GM18861 (cell line): Measurements from ENCODE around the gene TNFSF15.
"Not testable (repeated sequence)": the region's sequence is repeated elsewhere in the genome, so short reads cannot be mapped to it uniquely, and the experiment has no call there.

Source experiments
- ATAC-seq: cut with Tn5 transposase; IDR thresholded peaks from one replicate; pipeline ENCODE4 v1.9.1; 2021; ENCODE audit not compliant: unreplicated experiment

The TNFSF15 gene

DNA sequence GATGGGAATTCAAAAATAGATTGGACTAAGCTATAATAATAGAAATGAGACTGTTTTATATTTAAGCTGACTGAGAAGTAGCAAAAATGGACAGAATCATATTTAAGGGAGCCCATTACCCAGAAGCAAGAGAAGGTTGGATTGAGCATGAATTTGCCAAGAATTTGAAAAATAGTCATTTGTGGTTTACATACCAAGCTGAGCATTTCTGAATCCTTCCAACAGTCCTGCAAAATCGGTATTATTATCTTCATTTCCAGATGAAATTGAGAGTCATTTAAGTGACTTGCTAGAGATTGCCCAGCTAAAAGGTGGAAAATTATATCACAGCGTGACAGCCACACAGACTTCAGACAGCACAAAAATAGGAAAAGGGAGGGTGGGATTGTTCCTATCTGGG, 48.4 kb downstream of the TNFSF15 start:
- ATAC-seq = no peak

DNA sequence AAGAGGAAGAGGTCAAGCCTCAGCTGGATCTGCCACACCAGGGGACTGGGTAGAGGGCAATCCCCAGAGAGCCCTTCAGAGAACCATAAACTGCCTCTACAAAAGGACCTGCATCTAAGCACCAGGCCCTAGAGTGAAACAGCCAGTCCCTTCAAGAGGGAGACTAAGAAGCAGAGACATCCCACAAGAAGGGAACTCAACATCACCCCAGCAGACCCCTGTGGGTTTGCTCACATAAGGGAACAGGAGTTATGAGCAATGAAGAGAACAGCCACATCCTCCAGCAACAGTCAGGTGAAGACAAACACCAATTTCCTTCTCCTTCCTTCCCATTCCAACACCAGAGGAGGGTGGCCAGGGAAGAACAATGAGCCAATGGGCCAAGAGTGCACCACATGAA, 48.9 kb downstream of the TNFSF15 start:
- no peak for ATAC-seq

DNA sequence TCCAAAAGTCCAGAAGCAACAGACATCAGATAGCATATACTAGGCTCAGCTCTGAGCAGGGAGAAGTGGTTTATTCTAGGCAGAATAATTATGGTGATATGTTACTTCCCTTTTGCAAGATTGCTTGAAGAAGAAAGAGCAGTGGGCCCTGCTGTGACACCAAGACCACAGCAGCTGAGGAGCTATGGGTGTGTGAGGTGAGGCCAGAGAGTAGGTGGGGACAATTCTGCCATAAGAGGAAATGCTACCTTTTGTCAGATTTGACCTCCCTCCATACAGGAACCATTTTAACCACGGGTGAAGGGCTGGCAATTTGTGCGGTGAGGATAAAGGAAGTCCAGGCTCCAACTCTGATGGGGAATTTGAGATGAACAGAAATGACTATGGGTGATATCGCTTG, 51.3 kb downstream of the TNFSF15 start:
- ATAC-seq = no peak

DNA sequence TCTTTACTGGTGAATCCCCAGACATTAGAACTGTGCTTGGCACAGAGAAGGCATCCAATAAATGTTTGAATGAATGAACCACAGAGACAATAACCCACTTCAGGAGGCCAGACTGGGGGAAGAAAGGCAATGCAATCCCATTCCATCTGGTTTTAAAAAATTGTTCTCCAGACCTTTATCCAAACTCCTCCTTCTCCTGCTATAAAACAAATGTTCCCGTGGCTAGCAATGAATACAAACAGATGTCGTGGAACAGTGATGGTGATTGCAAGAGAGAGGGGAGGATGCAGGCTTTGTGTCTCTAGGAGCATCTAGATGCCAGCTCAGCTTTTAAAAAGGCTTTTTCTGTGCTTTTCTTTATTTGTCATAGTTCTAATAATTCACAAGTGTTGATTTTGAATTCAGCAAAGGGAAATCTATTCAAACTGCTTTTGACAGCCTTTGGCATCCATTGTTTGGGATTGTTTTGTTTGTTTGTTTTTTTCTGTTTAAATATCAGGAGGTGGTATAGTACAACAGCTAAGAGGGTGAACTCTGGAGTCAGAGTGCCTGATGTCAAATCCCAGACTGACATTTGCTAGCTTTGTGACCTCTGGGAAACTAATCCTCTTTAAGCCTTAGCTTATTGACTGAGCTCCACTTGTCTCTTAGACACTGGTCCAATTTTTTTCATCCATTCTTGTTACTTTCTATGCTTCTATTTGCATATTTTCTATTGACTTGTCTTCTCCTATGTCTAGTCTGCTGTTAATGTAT, 59.1 kb downstream of the TNFSF15 start:
- no peak for ATAC-seq

DNA sequence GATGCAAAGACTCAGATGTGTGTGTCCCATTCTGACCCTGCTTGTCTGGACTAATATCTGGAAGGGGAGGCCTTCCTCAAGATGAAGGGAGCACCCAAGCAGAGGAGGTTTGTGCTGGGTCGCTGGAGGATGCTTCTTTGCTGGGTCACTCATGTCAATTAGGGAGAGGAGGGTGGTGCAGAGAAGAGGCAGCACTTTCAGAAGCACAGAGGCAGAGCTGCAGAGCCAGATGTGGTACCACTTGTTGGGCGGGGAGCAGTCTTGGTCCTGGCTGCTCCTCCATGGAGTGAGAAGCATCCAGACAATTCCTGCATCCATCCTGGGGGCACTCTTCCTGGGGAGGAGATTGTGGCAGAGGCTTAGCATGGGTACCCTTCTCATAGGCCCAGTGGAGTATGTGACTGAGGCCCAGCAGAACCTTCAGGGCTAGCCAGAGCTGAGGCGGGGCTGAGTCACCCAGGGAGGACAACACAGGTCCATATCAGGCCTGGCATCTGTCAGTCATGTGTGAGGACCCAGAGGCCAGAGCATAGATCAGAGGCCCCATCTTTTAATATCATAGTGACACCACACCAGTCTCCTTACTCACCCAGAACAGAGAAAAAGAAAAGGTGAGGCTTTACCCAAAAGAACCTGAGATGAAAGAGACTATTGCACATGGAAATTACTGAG, 59.8 kb downstream of the TNFSF15 start:
- no peak for ATAC-seq

DNA sequence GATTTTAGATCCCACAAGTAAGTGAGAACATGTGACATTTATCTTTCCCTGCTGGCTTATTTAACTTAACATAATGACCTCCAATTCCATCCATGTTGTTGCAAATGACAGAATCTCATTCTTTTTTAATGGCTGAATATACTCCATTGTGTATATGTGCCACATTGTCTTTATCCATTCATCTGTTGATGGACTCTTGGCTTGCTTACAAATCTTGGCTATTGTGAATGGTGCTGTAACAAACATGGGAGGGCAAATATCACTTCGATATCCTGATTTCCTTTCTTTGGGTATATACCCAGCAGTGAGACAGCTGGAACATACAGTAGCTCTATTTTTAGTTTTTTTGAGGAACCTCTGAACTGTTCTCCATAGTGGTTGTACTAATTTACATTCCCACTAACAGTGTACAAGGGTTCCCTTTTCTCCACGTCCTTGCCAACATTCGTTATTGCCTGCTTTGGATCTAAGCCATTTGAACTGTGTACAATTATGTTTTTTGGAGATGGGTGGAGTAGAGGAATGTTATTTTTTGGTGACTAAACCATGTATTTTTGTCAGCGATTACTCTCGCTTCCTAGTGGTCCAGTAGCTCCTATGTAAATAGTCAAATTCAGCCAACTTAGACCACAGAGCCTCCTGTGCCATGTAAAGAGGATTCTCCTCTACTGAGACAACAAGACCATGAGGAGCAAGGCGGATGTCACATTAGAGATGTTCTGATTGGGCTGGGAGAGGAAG, 60.6 kb downstream of the TNFSF15 start:
- ATAC-seq = no peak

DNA sequence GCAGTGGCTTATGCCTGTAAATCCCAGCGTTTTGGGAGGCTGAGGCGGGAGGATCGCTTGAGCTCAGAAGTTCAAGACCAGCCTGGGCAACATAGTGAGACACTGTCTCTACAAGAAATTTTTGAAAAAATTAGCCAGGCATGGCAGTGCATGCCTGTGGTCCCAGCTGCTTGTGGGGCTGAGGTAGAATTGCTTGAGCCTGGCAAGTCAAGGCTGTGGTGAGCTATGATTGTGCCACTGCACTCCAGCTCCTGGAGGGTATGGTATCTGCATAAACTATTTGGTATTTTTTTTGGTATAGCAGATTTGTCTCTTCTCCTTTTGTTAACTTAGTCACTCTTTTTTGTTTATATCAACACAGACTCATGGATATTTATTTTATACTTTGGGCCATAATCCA, 62.4 kb downstream of the TNFSF15 start:
- ATAC-seq = no peak

DNA sequence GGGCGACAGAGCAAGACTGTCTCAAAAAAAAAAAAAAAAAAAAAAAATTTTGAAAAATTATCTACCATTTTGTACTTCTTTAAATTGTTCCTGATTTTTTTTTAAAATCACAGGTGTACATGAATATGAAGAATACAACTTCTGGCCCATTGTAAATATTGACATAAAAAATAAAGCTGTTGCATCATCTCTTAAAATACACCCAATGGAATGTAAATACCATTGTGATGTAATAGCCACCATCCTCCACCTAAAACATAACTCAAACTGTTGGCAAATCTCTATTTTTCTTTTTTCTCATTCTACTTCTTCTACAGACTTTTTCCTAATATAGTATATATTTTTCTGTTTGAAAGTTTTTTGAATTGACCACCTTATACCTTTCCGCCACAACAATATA, 62.9 kb downstream of the TNFSF15 start:
- ATAC-seq = no peak

DNA sequence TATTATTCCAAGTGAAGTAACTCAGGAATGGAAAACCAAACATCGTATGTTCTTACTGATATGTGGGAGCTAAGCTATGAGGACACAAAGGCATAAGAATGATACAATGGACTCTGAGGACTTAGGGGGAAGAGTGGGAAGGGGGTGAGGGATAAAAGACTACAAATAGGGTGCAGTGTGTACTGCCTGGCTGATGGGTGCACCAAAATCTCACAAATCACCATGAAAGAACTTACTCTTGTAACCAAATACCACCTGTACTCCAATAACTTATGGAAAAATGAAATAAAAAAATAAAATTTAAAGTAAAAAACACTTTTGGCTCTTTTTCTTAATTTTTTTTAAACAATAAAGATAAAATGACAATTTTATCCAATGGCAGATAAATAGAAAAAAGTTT, 64.3 kb downstream of the TNFSF15 start:
- ATAC-seq = not testable (repeated sequence)

DNA sequence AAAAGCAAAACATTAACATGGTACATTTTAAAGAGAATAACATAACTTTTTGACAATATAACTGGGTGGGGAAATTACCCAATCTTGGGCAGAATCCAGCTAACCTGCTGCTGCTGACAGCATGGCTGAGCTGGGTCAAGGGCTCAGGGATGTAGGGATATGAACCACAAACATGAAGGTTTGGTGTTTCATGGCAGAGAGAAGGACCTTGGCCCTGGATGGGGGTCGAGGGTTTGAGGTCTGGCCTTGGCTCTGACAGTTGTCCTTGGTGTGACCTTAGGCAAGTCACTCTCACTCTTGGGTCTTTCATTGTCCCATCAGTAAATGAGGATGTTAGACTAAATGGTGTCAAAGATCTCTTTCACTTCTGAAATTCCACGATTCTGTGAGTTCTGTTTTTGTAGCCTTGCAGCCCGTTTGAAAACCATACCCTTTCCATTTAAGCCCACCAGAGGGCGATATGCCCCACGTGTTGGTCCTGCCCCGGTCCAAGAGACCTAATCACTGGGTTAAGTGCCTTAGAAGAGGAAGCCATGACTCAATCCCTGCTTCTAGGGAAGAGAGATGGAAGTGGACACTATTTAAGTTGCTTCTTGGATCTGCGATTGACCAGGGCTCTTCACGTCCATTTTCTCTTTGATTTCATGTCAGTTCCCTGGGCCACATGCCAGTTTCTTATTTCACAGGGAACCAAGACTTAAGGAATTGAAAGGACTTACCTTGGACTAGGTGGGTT, 67.1 kb downstream of the TNFSF15 start:
- ATAC-seq = no peak

DNA sequence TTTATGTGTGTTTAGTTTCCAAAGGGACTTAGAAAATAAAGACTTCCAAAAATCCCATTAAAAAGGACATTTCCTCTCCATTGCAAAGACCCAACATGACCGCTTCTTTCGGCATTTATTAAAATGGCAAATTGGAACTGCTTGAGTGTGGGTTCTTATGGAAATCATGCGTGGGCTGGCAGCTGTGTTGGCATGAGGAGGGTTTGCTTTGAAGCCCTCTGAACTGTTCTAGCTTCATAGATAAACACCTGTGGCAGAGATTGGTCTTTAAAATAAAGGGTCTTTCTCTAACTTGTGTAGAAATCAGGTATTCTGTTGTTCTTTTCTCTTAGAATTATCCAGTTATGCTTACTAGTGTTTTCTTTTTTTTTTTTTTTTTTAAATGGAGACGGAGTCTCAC, 68.0 kb downstream of the TNFSF15 start:
- no peak for ATAC-seq

DNA sequence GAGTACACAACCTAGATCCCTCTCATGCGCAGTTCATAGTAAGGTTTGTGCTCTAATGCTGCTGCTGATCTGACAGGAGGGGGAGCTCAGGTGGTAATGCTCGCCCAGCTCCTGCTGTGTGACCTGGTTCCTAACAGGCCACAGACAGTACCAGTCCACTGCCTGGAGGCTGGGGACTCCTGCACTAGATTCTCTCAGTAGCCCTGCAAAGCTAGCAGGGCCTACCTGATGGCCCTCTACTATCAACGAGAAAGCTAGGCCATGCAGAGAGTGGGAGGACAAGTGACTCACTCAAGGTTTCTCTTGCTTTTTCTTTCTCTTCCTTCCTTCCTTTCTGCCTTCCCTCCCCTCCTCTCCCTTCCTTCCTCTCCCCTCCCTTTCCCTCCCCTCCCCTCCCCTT, 68.7 kb downstream of the TNFSF15 start:
- no peak for ATAC-seq

DNA sequence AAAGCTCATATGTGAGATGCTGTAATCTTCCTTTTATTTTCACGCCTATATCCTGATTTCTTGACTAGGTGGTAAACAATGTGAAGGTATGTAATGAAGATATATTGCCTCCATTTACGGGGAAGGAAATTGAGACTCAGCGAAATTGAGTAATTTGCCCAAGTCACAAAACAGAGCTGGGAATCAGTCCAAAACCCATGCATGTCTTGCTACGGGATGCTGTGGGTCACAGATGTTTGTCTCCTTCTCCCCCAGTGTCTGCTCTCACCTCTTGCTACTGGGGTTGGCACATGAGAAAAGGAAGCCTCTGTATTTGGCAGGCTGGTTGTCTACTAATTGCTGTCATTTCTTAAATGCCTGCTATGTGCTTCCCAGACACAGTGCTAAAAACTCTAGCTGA, 70.1 kb downstream of the TNFSF15 start:
- no peak for ATAC-seq

DNA sequence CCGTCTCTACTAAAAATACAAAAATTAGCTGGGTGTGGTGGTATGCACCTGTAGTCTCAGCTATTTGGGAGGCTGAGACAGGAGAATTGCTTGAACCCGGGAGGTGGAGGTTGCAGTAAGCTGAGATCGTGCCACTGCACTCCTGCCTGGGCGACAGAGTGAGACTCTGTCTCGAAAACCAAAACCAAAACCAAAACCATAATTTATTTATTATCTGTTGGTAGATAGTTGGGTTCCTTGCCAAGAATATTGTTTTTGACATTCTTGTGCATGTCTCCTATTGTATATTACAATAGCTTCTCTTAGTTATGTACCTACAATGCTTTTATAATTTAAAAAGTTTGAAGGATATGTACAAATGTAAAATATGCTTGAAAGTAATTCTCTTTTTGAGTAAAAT, 70.7 kb downstream of the TNFSF15 start:
- not testable (repeated sequence) for ATAC-seq
